ENCODE results near the gene PGAP6. TPM values are rescaled to one million over a fixed set of nuclear protein-coding genes. Genes with fewer than 3 reads are reported as not detected.

The PGAP6 gene
- total and polyA plus RNA-seq, 2 of the 13 experiments (the other 11 are each of a cell fraction or from before 2014, with no cell fraction given), result 52.7 to 136 TPM

DNA sequence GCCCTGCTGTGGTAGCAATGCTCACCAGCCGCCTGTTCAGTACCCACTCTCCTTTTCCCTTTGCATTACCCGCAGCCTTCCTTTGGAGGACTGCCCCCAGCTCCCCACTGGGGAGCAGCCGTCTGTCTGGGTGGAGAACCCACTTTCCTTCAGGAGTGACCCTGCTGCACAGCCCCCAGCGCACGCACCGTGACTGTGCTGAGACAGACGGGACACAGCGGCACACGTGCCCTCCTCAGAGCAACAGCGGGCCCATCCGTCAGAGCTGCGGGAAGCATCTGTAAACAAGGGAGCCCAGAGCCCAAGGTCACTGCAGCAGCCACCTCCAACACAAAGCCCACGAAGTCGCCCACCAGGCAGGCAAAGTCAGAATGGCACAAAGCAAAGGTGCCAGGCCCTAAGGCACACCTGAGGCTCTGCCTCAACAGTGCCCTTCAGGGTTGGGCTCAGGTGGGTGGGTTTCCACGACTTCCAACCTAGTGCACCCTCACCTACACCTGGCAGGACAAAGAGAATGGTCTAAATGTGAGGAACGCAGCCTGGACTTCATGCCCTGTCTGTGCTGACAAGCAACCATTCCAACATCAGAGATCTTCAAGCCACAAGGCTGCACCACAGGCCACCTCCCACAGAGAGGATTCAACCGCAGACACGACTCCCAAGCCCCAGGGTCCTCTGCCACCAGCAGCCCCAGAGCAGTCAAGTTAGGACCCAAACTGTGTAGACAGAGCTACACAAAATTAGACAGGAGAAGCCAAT, 39.1 kb downstream of the PGAP6 start (continued):
- TF ChIP-seq ZMYM4 (CRISPR knock-in tag; IDR thresholded peaks at IDR 0.05) (peak; percentile 40; the same call in 1 of the 2 replicates), ARID2 (CRISPR knock-in tag; IDR thresholded peaks at IDR 0.05; ENCODE audit: borderline replicate concordance) (no peak), PAXIP1 (CRISPR knock-in tag; conservative IDR thresholded peaks at IDR 0.05) (peak; percentile 76), POLR2A (IDR thresholded peaks at IDR 0.05; ENCODE audit: insufficient read depth in 1 of 2, low read depth in 2 of 2, low read length in 2 of 2) (peak; percentile 39 to 80; a peak in 3 of 4 replicates), ZBTB34 (CRISPR knock-in tag; IDR thresholded peaks at IDR 0.05) (no peak), ZSCAN31 (CRISPR knock-in tag; IDR thresholded peaks at IDR 0.05; ENCODE audit: low read depth) (peak; percentile 34; the same call in 1 of the 2 replicates), ZNF878 (CRISPR knock-in tag; IDR thresholded peaks at IDR 0.05) (0 out of 2 replicates have a peak, but pooled peaks have one; percentile 39), ZBTB38 (CRISPR knock-in tag; IDR thresholded peaks at IDR 0.05) (peak; percentile 99), IRF2 (CRISPR knock-in tag; IDR thresholded peaks at IDR 0.05) (peak; percentile 63; the same call in 1 of the 2 replicates), EHMT2 (IDR thresholded peaks at IDR 0.05; ENCODE audit: borderline replicate concordance, low read depth, low read length) (no peak), KDM3A (CRISPR knock-in tag; IDR thresholded peaks at IDR 0.05; ENCODE audit: low read depth) (peak; percentile 77; the same call in 1 of the 2 replicates), ZNF282 (IDR thresholded peaks at IDR 0.05; ENCODE audit: partially characterized antibody) (no peak), ZNF337 (CRISPR knock-in tag; IDR thresholded peaks at IDR 0.05; ENCODE audit: borderline replicate concordance, low read depth) (0 out of 2 replicates have a peak, but pooled peaks have one; percentile 53), ZMYM2 (CRISPR knock-in tag; IDR thresholded peaks at IDR 0.05) (0 out of 2 replicates have a peak, but pooled peaks have one; percentile 38), RORA (CRISPR knock-in tag; IDR thresholded peaks at IDR 0.05) (no peak), HMG20B (CRISPR knock-in tag; conservative IDR thresholded peaks at IDR 0.05) (no peak), EZH2 (conservative IDR thresholded peaks at IDR 0.05; ENCODE audit: low read depth, low read length) (no peak), RARA (CRISPR knock-in tag; IDR thresholded peaks at IDR 0.05) (peak; percentile 67)
- TF ChIP-seq, protein P1, sequence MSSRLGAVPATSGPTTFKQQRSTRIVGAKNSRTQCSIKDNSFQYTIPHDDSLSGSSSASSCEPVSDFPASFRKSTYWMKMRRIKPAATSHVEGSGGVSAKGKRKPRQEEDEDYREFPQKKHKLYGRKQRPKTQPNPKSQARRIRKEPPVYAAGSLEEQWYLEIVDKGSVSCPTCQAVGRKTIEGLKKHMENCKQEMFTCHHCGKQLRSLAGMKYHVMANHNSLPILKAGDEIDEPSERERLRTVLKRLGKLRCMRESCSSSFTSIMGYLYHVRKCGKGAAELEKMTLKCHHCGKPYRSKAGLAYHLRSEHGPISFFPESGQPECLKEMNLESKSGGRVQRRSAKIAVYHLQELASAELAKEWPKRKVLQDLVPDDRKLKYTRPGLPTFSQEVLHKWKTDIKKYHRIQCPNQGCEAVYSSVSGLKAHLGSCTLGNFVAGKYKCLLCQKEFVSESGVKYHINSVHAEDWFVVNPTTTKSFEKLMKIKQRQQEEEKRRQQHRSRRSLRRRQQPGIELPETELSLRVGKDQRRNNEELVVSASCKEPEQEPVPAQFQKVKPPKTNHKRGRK (CRISPR knock-in tag; IDR thresholded peaks at IDR 0.05), result no peak
- TF ChIP-seq, protein P2, sequence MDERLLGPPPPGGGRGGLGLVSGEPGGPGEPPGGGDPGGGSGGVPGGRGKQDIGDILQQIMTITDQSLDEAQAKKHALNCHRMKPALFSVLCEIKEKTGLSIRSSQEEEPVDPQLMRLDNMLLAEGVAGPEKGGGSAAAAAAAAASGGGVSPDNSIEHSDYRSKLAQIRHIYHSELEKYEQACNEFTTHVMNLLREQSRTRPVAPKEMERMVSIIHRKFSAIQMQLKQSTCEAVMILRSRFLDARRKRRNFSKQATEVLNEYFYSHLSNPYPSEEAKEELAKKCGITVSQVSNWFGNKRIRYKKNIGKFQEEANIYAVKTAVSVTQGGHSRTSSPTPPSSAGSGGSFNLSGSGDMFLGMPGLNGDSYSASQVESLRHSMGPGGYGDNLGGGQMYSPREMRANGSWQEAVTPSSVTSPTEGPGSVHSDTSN (CRISPR knock-in tag; IDR thresholded peaks at IDR 0.05), result no peak
- TF ChIP-seq, protein P3, sequence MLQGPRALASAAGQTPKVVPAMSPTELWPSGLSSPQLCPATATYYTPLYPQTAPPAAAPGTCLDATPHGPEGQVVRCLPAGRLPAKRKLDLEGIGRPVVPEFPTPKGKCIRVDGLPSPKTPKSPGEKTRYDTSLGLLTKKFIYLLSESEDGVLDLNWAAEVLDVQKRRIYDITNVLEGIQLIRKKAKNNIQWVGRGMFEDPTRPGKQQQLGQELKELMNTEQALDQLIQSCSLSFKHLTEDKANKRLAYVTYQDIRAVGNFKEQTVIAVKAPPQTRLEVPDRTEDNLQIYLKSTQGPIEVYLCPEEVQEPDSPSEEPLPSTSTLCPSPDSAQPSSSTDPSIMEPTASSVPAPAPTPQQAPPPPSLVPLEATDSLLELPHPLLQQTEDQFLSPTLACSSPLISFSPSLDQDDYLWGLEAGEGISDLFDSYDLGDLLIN (CRISPR knock-in tag; IDR thresholded peaks at IDR 0.05; ENCODE audit: borderline replicate concordance), result peak; percentile 21; the same call in 1 of the 2 replicates
